ENCODE data around the gene PGPEP1. TPM values are rescaled to one million over a fixed set of nuclear protein-coding genes. Genes with fewer than 3 reads are reported as not detected.

Gene PGPEP1
- total RNA-seq, 2 experiments from 2014 or later: 24.4 to 25.9 TPM

GRCh38 chr19:18317961-18318800, 22.2 kb upstream of the PGPEP1 start:
- Histone ChIP-seq H3K9me3 (ENCODE audit: control insufficient read depth in 1 of 2, insufficient read depth in 1 of 2, low read length in 2 of 2) (no peaks in the 10 kb centered on the region), H3K4me3 (ENCODE audit: low read length) (peak overlapping the region; percentile 40), H3K27me3 (ENCODE audit: control insufficient read depth in 1 of 2, insufficient read depth in 2 of 2, low read length in 2 of 2) (no peaks in the 10 kb centered on the region), H3K4me1 (ENCODE audit: insufficient read depth, low read length) (peaks cover 75% of the 10 kb centered on the region), H3K27ac (ENCODE audit: low read depth in 1 of 2, low read length in 2 of 2) (peak overlapping the region; percentile 87 to 92), H3K36me3 (ENCODE audit: insufficient read depth, low read length) (peaks cover 12% of the 10 kb centered on the region)
- CTCF ChIA-PET: interaction anchor here (1.2 to 19.5 kb wide), 4 partner anchors 10 to 126 kb away, joined by 3 to 340 read pairs (median 8); partner anchors contain the start of gene JUND
- Mint-ChIP-seq H3K4me3 (peak overlapping the region; percentile 84), H3K36me3 (ENCODE audit: low read depth) (peaks cover 25% of the 10 kb centered on the region), H3K4me1 (ENCODE audit: low read depth) (peaks cover 51% of the 10 kb centered on the region), H3K9me3 (no peaks in the 10 kb centered on the region), H3K27ac (peak overlapping the region; percentile 90), H3K27me3 (no peaks in the 10 kb centered on the region)
- DNase-seq (peak in 11 of 14 experiments; percentile 24 to 78 (median 54)), ATAC-seq (ENCODE audit: poor library complexity) (peak; percentile 61)
- POLR2A ChIA-PET: interaction anchor here (0.7 to 13.9 kb wide), 7 partner anchors 8 to 43 kb away, joined by 3 to 761 read pairs (median 4); partner anchors contain the start of gene JUND
- intact Hi-C loops (cut with DNase I, micrococcal nuclease): no loop called here
- TF ChIP-seq CTCF (IDR thresholded peaks at IDR 0.05): no peak

GRCh38 chr19:18319591-18320135, 20.7 kb upstream of the PGPEP1 start:
- DNase-seq: peak in 2 of 14 experiments; percentile 34 to 38
- ChIA-PET CTCF (interaction anchor here (19.5 kb wide), 1 partner anchor 41 kb away, joined by 340 read pairs; the partner anchor contains the start of gene JUND), POLR2A (interaction anchor here (0.9 to 13.9 kb wide), 3 partner anchors 9 to 34 kb away, joined by 3 to 761 read pairs (median 45); partner anchors contain the start of gene JUND)
- H3K9me3 ChIP-seq (ENCODE audit: control insufficient read depth in 1 of 2, insufficient read depth in 1 of 2, low read length in 2 of 2): no peaks in the 10 kb centered on the region
- peaks cover 87% of the 10 kb centered on the region for H3K4me1 ChIP-seq (ENCODE audit: insufficient read depth, low read length)
- peaks cover 6% of the 10 kb centered on the region for H3K36me3 ChIP-seq (ENCODE audit: insufficient read depth, low read length)
- peak overlapping the region in 1 of 2 donors; percentile 61 for H3K27ac ChIP-seq (ENCODE audit: low read depth in 1 of 2, low read length in 2 of 2)
- ATAC-seq (ENCODE audit: poor library complexity): no peak
- intact Hi-C loops (cut with DNase I, micrococcal nuclease): loop anchor here in 1 of 2 experiments (10.0 kb wide), 1 partner anchor 205 kb away; no protein-coding TSS in a partner anchor
- no peak for TF ChIP-seq CTCF (IDR thresholded peaks at IDR 0.05)
- peaks cover 17% of the 10 kb centered on the region for H3K36me3 Mint-ChIP-seq (ENCODE audit: low read depth)
- H3K4me3 Mint-ChIP-seq: peak overlapping the region; percentile 85
- no peak overlapping the region for H3K4me3 ChIP-seq (ENCODE audit: low read length)
- H3K27me3 Mint-ChIP-seq: no peaks in the 10 kb centered on the region
- no peaks in the 10 kb centered on the region for H3K27me3 ChIP-seq (ENCODE audit: control insufficient read depth in 1 of 2, insufficient read depth in 2 of 2, low read length in 2 of 2)
- H3K9me3 Mint-ChIP-seq: no peaks in the 10 kb centered on the region
- H3K27ac Mint-ChIP-seq: peak overlapping the region; percentile 90
- H3K4me1 Mint-ChIP-seq (ENCODE audit: low read depth): peaks cover 60% of the 10 kb centered on the region
